Measurements from ENCODE around the gene VAV2.
A peak's percentile ranks its signal among the peaks of the same experiment; 100 is the strongest.

Gene VAV2, protein sequence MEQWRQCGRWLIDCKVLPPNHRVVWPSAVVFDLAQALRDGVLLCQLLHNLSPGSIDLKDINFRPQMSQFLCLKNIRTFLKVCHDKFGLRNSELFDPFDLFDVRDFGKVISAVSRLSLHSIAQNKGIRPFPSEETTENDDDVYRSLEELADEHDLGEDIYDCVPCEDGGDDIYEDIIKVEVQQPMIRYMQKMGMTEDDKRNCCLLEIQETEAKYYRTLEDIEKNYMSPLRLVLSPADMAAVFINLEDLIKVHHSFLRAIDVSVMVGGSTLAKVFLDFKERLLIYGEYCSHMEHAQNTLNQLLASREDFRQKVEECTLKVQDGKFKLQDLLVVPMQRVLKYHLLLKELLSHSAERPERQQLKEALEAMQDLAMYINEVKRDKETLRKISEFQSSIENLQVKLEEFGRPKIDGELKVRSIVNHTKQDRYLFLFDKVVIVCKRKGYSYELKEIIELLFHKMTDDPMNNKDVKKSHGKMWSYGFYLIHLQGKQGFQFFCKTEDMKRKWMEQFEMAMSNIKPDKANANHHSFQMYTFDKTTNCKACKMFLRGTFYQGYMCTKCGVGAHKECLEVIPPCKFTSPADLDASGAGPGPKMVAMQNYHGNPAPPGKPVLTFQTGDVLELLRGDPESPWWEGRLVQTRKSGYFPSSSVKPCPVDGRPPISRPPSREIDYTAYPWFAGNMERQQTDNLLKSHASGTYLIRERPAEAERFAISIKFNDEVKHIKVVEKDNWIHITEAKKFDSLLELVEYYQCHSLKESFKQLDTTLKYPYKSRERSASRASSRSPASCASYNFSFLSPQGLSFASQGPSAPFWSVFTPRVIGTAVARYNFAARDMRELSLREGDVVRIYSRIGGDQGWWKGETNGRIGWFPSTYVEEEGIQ

DNA sequence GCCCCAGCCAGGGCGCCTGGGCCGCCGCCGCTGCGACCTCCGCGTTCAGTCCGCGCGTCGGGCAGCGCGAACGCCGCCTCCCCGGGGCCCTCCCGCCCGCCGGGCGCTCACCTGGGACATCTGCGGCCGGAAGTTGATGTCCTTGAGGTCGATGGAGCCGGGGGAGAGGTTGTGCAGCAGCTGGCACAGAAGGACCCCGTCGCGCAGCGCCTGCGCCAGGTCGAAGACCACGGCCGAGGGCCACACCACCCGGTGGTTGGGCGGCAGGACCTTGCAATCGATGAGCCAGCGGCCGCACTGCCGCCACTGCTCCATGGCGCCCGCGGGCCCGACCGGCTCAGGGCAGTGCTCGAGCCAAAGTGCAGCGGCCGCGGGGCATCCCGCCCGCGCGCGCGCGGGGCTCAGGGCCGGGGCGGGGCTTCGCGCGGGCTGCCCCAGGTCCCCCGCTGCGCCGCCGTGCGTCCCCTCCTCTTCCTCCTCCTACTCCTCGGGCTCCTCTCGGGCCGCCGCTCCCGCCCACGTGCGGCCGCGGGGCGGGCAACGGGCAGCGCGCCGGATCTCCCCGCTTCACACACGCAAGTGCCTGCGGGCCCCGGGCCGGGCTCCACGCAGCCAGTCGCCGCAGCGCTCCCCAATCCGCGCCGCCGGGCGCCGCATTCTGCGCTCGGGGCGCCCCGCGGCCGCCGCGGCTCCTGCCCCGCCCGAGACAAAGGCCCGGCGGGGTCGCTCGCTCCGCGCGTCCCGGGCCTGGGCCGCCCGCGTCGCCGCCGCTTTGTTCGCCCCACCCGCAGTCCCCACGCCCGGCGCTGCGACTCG lies at the start of gene VAV2:
TSS of gene VAV2 (minus strand) at position 361 of the 816 bp plus-strand sequence. CDS start at position 315, 46 bp downstream.
- DNase-seq (ENCODE audit: low spot score), result peak; percentile 50

DNA sequence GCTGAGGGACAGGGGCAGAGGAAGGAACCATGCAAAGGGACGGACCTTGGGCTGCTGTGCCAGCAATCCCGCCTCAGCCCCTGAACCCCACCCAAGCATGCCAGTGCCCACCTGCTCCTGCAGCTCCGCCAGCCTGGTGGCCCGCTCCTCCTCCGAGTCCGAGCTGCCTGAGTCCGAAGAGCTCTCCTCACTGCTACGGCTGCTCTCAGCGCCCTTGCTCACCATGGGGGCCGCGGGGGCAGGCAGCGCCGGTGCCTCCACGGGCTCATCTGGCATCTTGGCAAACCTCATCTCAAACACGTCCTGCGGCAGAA lies 49.5 kb upstream of the VAV2 start:
- DNase-seq (ENCODE audit: low spot score), result no peak

DNA sequence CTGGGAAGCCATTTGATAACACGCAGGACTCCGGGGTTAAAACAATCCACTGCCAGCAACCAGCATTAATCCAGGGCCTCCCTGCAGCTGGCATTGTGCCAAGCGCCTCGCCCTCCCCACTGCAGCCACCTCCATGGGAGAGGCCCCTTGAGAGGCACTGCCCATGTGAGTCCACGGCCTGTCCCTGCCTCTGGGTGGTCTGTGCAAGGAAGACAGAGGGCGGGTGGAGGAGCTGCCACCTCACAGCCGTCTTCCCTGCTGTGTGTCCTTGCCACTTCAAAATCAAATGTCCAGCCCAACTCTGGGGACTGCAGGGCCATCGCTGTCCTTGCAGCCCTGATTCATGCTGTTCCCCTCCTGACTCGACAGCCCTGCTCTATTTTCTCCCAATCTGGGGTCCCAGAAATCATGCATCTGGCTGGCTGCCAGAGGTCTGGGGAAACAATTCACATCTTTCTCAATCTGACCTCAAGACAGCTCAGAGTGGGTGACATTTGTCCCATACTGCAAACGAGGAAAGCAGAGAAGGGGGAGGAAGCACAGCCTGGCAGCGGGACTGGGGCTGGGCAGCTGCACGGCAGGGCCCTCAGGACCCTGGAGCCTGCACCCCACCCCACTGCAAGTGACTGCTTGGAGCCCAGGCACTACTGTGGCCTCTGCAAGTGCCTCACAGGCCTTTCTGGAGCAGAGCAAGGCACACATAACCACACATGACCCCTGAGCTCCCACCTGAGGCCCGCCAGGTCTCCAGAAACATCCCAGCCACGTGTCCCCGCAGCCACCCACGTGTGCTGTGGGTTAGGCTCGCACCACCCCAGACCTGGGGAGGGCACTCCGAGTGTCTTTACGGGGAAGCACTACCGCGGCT lies 48.9 kb upstream of the VAV2 start:
- no peak for DNase-seq (ENCODE audit: low spot score)

DNA sequence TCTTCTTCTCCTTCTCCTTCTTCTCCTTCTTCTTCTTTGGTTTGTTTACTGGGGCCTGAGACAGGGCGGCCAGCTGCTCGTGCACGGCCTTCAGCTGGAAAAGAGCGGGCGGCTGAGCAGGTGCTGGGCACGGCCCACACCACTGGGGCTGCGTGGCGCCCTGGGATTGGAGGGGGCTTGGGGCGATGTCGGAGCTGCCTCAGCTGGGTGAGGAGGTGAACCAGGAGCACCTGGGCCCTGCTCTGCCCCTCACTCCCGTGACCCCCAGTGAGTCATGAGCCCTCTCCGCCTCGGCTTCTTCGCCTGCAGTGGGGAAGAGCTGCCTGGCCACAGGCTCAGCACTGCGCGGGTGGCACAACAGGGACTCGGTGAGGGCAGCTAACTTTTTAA lies 48.0 kb upstream of the VAV2 start:
- DNase-seq (ENCODE audit: low spot score), result no peak

DNA sequence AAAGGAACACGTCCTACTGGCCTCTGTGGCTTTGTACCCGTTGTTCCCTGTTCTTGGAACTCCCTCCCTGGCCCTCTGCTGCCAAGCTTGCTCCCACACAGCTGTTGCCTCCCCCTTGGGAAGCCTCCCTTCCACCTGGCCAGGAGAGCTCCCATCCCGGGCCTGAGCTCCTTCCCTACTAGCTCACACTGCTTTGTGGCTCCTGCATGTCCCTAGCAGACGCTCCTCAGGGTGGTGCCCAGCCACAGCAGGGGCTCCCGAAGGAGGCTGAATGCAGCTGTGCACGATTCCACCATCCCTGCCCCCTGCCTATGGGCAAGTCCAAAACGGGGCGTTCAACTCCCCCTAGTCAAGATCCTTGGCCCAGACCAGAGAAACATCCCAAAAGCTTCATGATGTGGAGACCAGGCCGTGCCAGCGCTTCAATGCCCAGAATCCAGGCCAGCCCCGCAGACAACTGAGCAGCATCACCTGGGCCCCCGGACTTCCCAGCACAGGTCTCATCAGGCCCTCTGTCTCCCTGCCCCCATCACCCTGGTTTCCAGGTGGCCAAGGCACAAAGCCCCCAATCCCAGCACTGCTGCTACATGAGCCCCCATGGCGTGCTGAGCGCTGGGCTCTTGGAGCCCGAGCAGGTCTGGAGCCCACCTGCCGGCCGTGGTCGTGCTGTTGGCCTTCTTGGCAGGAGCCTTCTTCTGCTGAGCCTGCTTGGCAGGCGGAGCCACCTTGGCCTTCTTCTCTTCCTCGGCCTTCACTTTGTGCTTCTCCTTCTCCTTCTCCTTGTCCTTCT lies 47.5 kb upstream of the VAV2 start:
- no peak for DNase-seq (ENCODE audit: low spot score)

DNA sequence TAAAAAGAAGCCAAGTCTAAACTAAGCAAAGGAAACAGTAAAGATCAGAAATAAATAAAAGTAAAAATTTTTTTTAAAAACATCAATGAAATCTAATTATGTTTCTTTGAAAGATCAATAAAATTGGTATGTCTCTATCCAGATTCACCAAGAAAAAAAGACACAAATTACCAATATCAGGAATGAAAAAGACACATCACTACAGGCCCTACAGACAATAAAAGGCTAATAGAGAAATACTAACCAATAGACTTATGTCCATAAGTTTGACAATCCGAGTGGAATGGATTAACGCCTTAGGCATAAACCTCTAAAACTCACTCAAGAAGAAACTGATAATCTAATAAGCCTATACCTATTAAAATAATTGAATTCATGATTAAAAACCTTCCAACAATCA lies 45.5 kb upstream of the VAV2 start:
- no peak for DNase-seq (ENCODE audit: low spot score)

DNA sequence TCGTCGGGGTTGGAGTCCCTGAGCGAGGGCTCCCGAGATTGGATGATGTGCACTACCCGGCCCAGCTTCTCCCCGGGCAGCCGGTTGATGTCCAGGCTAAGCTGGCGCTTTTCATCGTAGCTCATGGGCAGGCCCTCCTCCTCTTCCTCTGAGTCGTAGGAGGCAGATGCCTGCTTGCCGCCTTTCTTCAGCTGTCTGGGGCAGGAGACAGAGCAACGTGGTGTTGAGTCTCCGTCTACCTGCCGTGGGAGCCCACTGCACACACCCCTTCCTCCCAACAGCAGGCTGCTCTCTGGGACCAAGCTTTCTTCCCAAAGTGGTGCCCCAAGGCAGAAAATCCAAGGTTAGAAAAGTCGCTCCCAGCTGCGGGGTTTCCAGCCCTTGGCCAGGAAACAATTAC lies 44.0 kb upstream of the VAV2 start:
- DNase-seq (ENCODE audit: low spot score), result no peak

DNA sequence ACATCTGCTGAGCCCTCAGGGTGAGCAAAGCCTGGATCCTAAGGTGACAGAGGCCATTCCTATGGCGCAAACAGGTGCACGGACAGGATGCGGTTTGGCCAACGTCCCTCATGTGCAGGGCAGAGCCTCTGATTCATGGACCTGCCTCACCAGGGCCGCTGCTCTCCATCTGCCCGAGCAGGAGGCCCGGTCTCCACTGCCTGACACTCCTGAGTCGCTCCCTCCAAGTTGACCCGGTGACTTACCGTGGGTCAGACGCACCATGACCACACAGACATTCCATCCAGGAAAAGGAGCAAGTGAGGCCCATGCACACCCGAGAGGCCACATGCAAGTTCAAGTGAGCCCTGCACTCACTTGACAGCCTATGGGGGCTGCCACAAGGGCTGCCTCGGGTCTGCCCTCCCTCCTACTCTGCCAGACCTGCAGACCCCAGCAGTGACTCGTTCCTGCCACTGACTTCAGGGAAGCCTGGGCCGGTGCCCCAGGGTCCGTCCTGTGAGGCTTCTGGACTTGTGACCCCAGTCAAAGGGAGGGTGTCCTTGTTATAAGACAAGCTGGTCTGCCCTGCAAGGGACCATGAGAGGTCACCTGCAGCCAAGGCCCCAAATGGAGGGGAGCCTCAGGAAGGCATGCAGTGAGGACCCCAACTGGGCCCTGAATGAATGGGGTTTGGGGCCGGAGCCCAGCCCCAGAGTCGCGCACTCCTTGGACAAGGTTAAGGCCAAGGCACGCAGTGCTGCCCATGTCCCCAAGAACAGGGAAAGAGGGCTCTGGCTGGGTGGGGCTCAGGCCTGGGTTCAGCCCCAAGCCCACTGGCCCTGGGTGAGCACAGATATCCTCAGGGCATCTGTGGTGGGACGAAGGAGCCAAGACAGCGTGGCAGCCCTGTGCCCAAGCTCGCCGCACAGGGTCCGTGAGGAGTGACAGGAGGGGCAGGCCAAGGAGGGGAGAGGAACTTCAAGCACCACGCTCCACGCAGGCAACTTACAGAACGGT lies 43.2 kb upstream of the VAV2 start:
- no peak for DNase-seq (ENCODE audit: low spot score)

DNA sequence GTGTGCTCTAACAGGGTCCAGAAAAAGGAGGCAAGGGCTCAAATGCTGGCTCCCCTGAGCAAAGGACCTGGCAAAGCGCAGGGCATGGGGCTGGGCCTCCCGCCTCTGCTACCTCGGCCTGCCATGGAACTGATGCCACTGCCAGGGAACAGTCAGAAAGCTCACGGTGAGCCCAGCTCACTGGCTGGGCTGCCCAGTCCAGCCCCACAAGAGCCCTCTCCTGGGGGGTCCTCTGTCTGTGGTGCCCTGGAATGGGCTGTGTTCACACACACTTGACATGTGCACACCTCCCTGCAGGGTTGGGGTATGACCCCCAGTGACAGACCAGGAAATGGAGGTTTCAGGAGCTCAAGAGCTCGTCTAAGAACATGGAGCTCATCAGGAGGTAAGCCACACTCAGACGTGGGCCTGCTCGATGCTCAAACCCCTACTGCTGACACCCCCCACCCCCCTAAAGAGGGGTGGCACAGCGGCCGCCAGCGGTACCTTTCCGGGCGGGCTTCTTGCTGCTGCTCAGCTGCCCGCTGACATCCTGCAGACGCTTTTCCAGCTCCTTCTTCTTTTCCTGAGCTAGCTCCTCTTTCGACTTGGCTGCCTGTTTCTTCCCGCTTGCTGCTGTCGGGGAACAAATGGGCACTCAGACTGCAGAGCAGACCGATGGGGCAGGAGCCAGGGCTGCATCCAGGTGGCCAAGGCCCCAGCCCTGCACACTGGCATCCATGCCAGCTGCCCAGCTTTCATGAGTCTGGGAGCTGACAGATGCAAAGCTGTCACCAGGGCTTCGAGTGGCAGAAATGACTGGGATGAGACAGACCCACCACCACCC lies 42.3 kb upstream of the VAV2 start:
- no peak for DNase-seq (ENCODE audit: low spot score)

DNA sequence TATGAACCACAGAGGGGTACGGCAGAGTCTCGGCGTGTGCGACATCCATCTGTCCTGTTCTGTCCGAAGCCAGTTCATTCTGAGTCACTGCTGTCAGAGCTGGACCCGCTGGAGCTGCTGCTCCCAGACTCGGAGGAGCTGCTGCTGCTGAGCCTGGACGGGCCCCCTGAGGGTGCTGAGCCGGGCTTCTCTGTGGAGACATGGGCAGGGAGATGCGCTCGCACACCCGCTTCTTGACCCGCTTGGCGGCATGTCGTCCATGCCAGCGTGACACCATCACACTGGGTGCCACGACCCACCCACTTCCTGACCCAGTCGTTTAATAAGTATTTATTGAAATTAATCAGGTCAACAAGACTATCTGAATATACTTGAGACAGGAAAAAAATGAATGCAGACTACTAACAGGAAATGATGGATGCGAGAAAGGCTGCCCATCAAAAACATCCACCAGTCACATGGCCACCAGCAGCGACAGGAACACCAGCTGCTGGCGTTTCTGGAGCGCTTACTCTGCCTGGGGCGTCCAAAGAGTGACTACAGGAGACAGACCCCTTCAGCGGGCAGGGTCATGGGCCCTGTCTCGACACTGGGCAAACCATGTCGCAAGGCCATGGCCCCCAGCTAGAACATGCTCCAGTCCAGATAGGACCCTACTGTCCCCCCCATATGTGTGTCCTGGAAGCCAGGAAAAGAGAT lies 41.5 kb upstream of the VAV2 start:
- DNase-seq (ENCODE audit: low spot score), result no peak

DNA sequence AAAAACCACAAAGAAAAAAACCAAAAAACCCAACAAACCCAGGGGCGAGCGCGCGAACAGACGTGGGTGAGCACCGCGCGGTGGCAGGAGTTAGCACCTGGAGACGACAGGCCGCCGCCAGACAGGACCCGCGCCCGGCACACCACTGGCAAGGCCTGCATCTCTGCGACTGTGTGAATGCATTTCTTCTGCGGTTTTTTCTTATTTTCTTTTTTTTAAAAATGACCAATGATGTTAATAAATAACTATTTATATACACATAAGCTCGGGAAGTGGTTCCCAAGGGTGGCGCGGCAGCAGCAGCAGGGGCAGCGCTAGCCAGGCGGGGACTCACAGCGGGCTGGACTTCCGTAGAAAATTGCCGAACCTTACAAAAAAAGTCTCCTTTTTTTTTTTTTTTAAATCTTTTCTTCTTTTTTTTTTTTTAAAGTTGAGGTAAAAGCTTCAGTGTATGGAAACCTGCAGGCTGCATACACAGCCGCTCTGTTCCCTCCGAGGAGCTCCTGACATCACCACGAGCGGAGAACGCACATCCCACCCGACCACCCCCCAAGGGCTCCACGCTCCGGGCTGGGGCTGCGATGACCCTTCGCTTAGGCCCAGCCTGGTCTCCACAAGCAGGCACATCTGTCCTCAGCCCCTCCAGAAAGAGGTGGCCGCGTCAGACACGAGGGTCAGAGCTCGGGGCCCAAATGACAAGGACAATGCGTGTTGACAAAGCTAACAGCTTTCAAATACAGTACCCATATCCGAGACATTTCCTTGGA lies 40.5 kb upstream of the VAV2 start:
- DNase-seq (ENCODE audit: low spot score), result no peak

DNA sequence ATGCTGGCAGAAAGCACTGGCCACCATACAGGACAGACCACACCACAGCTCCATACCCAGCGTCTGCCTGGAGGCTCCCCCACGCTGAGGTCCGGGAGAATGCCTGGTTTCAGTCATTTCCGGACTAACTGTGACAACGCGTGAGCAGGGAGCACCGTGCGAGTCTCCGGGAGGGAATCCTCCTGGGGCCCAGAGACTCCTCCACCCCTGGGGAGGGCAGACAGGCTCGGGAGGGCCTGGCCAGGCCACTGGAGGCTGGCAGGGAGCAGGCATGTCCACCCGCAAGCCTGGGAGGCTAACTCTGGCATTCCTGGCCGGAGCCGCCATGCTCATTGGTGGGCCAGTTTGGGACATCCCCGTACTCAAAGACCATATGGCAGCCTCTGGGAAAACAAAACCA lies 39.7 kb upstream of the VAV2 start:
- DNase-seq (ENCODE audit: low spot score), result no peak

DNA sequence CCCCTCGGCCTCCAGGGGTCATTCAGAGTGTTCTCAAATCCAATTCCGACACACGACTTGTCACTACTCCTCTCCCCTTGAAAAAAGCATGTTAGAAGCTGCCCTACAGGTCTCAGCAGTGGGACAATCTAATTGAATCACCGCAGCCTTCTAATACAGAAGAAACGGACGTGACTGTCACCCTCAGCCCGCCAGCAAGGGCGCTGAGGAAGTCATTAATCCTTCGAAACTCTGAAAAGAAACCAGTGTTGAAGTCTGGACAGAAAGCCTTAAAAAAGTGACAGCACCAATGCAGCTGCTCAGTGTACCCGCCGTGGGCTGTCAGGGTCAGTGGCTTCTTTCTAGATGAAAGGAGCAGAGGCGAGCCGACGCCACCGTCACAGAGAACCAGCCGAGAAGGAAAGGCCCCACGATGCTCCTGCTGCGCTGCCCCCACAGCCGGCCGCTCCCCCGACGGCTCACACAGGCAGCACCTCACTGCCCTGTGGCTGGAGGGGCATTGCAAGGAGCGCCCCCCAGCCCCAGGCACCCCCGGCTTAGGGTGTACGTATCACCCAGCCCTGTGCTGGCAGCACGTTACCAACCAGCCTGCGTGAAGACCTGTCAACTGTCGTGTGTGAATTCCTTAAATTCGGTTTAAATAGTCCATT lies 38.8 kb upstream of the VAV2 start:
- DNase-seq (ENCODE audit: low spot score), result no peak

DNA sequence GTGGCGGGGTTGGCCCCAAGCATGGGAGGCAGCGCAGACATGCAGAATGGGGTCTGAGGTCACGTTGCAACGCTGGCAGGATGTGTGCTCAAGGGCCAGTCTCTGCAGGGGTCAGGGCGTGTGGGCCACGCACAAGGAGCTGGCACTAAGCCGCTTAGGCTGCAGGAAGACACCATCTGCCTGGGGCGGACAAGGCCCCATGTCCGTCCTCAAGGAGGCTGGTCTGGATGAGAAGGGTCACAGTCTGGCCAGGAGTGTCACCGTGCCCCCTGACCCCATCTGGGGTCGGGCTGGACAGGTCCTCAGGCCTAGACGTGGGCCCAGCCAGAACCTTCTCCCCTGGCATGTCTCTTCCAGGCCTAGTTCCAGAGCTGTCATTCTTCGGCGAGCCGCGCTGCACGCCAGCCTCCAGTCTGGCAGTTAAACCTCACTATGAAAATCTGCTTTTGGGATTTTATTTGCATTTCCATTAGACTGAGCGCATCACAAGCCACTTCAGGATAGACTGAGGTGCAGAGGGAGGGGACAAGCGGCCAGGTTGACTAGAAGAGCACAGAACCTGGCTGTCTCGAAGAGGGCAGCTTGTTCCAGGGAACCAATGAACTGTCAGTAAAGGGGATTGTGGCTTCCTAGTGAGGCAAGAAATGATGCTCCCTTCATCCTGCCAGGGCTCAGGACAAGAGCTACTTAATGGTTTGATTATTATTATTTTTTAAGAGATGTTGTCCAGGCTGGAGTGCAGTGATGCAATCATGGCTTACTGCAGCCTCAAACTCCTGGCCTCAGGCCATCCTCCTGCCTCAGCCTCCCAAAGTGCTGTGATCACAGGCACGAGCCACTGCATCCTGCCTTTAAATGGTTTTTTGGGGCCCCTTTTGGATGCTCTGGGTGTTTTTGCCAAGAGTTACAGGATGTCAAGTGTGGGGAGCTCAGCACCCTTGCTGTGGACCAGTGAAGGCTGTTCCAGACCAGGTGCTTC lies 37.4 kb upstream of the VAV2 start:
- DNase-seq (ENCODE audit: low spot score), result no peak

DNA sequence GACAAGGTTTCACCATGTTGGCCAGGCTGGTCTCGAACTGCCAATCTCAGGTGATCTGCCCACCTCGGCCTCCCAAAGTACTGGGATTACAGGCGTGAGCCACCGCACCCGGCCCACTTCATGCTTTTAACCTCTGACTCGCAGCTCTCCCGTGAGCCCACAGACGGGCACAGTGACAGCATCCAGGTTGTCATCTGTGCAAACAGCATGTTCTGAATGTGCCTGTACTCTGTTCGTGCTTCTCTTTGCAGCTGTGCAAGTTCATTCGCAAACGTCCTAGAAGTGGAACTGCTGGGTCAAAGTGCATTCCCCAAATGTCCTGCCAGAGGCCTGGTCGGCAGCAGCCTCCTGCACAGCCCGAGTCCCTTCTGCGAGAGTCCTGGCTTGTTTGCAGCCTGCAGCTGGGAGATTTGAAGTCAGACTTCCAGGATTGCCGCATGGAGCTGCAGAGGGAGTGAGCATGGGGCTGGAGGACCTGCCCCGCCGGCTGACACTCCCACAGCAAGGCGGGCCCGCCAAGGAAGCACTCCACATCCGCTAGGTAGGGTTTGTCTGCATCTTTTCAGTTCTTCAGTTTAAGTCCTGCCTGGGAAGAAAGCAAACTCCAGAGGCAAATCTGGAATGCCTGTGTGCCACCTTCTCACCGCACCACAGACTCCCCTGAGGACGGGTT lies 36.6 kb upstream of the VAV2 start:
- no peak for DNase-seq (ENCODE audit: low spot score)

Data from hepatic stellate cell (primary cell).